ENCODE measurements around the gene MCC.
"Not testable (repeated sequence)": the region's sequence is repeated elsewhere in the genome, so short reads cannot be mapped to it uniquely, and the experiment has no call there.

Gene MCC

GRCh38 chr5:113425909-113426308 is 62.3 kb downstream of the MCC start:
- no peak for DNase-seq (ENCODE audit: low spot score)

- DNase-seq (ENCODE audit: low spot score): no peak
Observed at GRCh38 chr5:113421693-113422092, 66.6 kb downstream of the MCC start.

GRCh38 chr5:113405530-113405929 is 82.7 kb downstream of the MCC start:
- DNase-seq (ENCODE audit: low spot score): no peak

GRCh38 chr5:113404269-113404668 is 84.0 kb downstream of the MCC start:
- DNase-seq (ENCODE audit: low spot score): no peak

GRCh38 chr5:113397986-113398385 is 90.3 kb downstream of the MCC start:
- DNase-seq (ENCODE audit: low spot score): not testable (repeated sequence)

- DNase-seq (ENCODE audit: low spot score): no peak
Observed at GRCh38 chr5:113397046-113397445, 91.2 kb downstream of the MCC start.

GRCh38 chr5:113394658-113395057 is 93.6 kb downstream of the MCC start:
- no peak for DNase-seq (ENCODE audit: low spot score)

GRCh38 chr5:113390224-113390623 is 98.0 kb downstream of the MCC start:
- DNase-seq (ENCODE audit: low spot score): no peak

GRCh38 chr5:113389116-113389515 is 99.1 kb downstream of the MCC start:
- no peak for DNase-seq (ENCODE audit: low spot score)

- DNase-seq (ENCODE audit: low spot score): no peak
Observed at GRCh38 chr5:113387844-113388243, 100.4 kb downstream of the MCC start.

GRCh38 chr5:113384782-113385285 is 103.4 kb downstream of the MCC start:
- DNase-seq (ENCODE audit: low spot score): no peak

GRCh38 chr5:113382731-113383130 is 105.5 kb downstream of the MCC start:
- peak; percentile 40 for DNase-seq (ENCODE audit: low spot score)

- no peak for DNase-seq (ENCODE audit: low spot score)
Observed at GRCh38 chr5:113381791-113382190, 106.5 kb downstream of the MCC start.

- DNase-seq (ENCODE audit: low spot score): no peak
Observed at GRCh38 chr5:113380807-113381326, 107.4 kb downstream of the MCC start.

GRCh38 chr5:113379936-113380806 is 108.1 kb downstream of the MCC start:
- DNase-seq (ENCODE audit: low spot score): no peak

- DNase-seq (ENCODE audit: low spot score): peak; percentile 52
Observed at GRCh38 chr5:113378959-113379541, 109.2 kb downstream of the MCC start.

- no peak for DNase-seq (ENCODE audit: low spot score)
Observed at GRCh38 chr5:113378514-113378913, 109.7 kb downstream of the MCC start.

- no peak for DNase-seq (ENCODE audit: low spot score)
Observed at GRCh38 chr5:113378081-113378480, 110.2 kb downstream of the MCC start.

GRCh38 chr5:113376640-113377039 is 111.6 kb downstream of the MCC start:
- no peak for DNase-seq (ENCODE audit: low spot score)

- DNase-seq (ENCODE audit: low spot score): no peak
Observed at GRCh38 chr5:113375480-113376060, 112.7 kb downstream of the MCC start.

GRCh38 chr5:113373426-113373825 is 114.8 kb downstream of the MCC start:
- no peak for DNase-seq (ENCODE audit: low spot score)

- no peak for DNase-seq (ENCODE audit: low spot score)
Observed at GRCh38 chr5:113371721-113372196, 116.5 kb downstream of the MCC start.

- DNase-seq (ENCODE audit: low spot score): no peak
Observed at GRCh38 chr5:113367586-113367985, 120.7 kb downstream of the MCC start.
